GM10248 (cell line): ENCODE data around the gene OIP5.

Experiments used
- CTCF ChIA-PET: fragments of 300-600 bp; sonication (Branson Sonifier 250); formaldehyde crosslinking; extraction: SDS; loops from one replicate; lab custom pipeline; 2021; ENCODE audit warnings: antibody characterized with exemption; lab: Yijun Ruan, JAX
- POLR2A ChIA-PET: fragments of 350-650 bp; sonication (Branson Sonifier 250); formaldehyde crosslinking; extraction: SDS; loops from one replicate; lab custom pipeline; 2020; ENCODE audit warnings: antibody characterized with exemption; lab: Yijun Ruan, JAX
- DNase-seq: peaks from one replicate; pipeline ENCODE4 v3.0.0; 2012; ENCODE audit errors: extremely low spot score
- TF ChIP-seq, protein P1 (sequence below): IDR thresholded peaks from 2 replicates; pipeline ENCODE4 v1.5.1; 2012; ENCODE audit warnings: mild to moderate bottlenecking, low read depth; ENCODE audit errors: extremely low read depth, missing control alignments, control extremely low read depth

Gene OIP5

DNA sequence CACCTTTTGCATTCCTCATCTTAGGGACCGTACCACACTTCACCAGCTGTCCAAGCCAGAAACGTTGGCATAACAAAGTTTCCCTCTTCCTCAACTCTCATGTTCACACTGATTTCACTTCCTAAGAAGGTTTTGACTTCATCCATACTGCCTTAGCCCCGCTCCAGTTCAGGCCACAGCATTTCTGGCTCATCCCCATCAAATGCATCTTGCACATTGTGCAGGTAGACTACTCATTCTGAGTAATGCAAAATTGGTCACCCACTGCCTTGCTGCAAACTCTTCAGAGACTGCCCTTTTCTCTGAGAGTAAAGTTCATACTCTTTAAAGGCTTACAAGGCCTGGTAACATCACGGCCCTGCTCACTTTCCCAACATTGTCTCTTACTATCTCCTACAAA, 9.1 kb upstream of the OIP5 start:
- no peak for DNase-seq
- CTCF ChIA-PET, result no interaction called here
- TF ChIP-seq, protein P1, sequence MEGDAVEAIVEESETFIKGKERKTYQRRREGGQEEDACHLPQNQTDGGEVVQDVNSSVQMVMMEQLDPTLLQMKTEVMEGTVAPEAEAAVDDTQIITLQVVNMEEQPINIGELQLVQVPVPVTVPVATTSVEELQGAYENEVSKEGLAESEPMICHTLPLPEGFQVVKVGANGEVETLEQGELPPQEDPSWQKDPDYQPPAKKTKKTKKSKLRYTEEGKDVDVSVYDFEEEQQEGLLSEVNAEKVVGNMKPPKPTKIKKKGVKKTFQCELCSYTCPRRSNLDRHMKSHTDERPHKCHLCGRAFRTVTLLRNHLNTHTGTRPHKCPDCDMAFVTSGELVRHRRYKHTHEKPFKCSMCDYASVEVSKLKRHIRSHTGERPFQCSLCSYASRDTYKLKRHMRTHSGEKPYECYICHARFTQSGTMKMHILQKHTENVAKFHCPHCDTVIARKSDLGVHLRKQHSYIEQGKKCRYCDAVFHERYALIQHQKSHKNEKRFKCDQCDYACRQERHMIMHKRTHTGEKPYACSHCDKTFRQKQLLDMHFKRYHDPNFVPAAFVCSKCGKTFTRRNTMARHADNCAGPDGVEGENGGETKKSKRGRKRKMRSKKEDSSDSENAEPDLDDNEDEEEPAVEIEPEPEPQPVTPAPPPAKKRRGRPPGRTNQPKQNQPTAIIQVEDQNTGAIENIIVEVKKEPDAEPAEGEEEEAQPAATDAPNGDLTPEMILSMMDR, result no peak
- POLR2A ChIA-PET, result no interaction called here

DNA sequence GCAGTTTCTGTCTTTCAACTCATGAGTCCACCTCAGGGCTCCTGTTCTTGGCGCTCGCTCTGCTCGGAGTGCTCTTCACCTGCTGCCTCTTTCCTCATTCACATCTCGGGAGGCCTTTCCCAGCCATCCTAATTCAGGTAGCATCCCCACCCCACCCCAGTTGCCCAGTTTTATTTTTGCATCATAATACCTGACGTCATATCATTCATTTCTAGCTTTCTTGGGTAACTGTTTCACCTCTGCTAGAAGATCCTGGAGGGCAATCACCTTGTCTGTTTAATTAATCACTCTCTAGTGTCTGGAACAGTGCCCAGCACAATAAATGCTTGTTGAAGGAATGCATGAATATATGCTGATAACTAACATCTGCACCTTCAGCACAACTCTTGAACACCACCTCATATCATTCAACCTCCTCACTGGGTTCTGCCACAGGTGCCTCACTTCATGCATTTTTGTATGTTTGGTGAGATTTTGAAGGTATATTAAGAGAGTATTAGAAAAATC, 7.9 kb upstream of the OIP5 start:
- ChIA-PET POLR2A (no interaction called here), CTCF (no interaction called here)
- no peak for DNase-seq
- TF ChIP-seq, protein P1, result no peak

DNA sequence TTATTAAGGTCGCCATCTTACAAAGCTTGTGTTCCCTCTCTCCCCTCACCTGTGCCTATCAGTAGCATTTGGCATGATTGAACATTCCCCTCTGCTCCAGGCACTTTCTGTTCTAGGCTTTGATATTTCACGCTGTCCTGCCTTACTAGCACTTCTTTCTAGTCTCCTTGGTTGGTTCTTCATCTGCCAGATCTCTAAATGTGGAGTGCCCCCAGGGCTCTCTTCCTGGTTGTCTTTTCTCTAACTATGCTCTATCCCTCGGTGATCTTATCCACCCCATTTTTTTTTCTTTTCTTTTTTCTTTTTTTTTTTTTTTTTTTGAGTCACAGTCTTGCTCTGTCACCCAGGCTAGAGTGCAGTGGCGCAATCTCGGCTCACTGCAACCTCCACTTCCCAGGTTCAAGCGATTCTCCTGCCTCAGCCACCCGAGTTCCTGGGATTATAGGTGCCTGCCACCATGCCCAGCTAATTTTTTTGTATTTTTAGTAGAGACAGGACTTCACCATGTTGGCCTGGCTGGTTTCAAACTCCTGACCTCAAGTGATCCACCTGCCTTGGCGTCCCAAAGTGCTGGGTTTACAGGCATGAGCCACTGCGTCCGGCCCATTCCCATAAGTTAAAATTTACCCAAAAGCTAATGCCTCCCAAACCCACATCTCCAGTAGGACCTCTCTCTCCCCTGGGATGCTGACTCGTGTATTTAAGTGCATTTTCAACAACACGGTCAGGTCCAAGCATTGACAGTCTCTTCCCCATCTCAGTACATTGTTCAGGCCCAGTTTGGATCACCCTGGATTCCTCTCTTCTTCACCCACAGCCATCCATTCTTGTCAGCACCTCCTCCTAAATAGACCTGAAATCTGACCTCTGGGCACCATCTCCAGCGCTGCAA, 5.5 kb upstream of the OIP5 start:
- TF ChIP-seq, protein P1, result no peak
- ChIA-PET CTCF (interaction anchor here (0.9 kb wide), 1 partner anchor 128 kb away, joined by 3 read pairs; no protein-coding TSS in a partner anchor), POLR2A (no interaction called here)
- no peak for DNase-seq

DNA sequence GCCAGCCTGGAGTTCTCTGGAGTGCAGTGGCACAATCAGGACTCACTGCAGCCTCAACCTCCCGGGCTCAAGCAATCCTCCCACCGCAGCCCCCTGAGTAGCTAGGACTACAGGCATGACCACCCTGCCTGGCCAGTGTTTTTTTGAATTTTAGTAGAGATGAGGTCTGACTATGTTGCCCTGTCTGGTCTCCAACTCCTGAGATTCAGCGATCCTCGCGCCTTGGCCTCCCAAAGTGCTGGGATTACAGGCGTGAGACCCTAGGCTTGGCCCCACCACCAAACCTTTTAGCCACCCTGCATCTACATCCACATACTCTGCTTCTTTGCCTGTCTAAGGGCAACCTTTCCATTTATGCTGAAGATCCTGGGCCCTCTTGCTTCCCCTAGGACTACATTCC, 4.7 kb upstream of the OIP5 start:
- TF ChIP-seq, protein P1, result no peak
- DNase-seq, result no peak
- ChIA-PET CTCF (interaction anchor here (0.9 kb wide), 1 partner anchor 129 kb away, joined by 3 read pairs; no protein-coding TSS in a partner anchor), POLR2A (no interaction called here)

DNA sequence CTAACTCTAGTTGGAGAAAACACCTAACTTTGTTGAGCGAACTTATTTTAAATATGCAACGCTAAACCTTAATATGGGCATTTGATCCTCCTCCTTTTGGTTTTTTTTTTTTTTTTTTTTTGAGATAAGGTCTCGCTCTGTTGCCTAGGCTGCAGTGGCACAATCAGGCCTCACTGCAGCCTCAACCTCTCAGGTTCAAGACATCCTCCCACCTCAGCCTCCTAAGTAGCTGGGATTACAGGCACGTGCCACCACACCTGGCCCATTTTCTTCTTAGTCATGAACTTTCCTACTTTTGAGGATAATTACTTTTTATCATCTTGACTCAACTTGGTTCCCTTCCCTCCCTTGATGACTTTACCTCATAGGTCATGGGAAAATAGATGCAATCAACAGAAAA, 4.2 kb upstream of the OIP5 start:
- POLR2A ChIA-PET, result interaction anchor here (0.7 kb wide), 2 partner anchors 63 to 76 kb away, joined by 3 to 5 read pairs; no protein-coding TSS in a partner anchor
- no peak for DNase-seq
- TF ChIP-seq, protein P1, result no peak
- CTCF ChIA-PET, result interaction anchor here (0.9 to 1.1 kb wide), 3 partner anchors 9 to 129 kb away, joined by 3 to 4 read pairs (median 3); no protein-coding TSS in a partner anchor

DNA sequence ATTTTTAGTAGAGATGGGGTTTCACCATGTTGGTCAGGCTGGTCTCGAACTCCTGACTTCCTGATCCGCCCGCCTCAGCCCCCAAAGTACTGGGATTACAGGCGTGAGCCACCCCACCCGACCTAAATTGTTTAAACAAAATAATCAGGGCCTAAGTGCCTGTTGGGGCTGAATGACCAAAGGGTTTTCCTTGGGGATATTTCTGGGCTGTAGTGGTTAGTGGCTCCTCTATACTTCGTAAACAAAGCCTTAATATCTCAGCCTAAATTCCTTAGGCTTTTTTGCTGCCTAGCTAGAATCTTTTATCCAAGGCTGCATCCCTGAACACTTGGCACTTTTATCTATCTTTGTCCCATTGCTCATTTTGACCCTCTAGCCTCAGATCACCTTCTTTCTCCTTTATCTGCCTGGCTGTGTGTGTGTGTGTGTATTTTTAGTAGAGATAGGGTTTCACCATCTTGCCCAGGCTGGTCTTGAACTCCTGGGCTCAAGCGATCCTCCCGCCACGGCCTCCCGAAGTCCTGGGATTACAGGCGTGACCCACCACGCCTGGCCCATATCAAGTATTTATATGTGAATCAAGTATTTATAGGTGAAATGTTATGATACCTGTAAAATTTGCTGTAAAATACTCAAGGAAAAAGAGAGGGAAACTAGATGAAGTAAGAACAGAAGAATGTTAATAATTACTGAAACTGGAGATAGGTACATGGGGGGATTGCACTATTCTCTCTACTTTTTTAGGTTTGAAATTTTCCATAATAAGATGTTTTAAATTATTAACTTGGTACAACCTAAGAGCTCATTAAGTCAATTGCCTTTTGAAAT, 2.1 kb upstream of the OIP5 start:
- TF ChIP-seq, protein P1, result no peak
- POLR2A ChIA-PET, result no interaction called here
- no peak for DNase-seq
- CTCF ChIA-PET, result no interaction called here
